ENCODE results near the gene LCORL.

The LCORL gene

GRCh38 chr4:17945303-17945702, 76.3 kb downstream of the LCORL start:
- no peak for DNase-seq (ENCODE audit: low read depth)
- H3K4me3 ChIP-seq (ENCODE audit: low read depth, low read length): no peak overlapping the region

GRCh38 chr4:17941731-17942130, 79.8 kb downstream of the LCORL start:
- DNase-seq (ENCODE audit: low read depth): no peak
- no peak overlapping the region for H3K4me3 ChIP-seq (ENCODE audit: low read depth, low read length)

- H3K4me3 ChIP-seq (ENCODE audit: low read depth, low read length): no peak overlapping the region
- DNase-seq (ENCODE audit: low read depth): no peak
Measured at GRCh38 chr4:17939054-17939453, 82.5 kb downstream of the LCORL start.

DNA sequence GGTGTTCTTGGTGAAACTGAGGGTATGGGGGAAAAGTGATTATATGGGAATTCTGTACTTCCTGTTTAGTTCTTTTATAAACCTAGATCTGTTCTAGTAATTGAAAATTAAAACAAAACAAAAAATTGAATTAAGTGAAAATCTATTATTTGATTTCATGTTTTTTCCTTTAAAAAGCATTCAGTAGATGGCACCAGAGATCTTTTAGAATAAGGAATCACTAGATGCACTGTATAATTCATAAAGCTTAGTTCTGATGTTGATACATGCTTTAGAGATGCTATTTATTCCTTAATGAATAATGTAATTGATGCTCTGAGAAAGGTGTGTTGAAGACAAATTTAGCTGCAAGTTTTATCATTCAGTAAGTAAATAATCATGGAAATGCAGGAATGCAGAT, 87.3 kb downstream of the LCORL start:
- no peak overlapping the region for H3K4me3 ChIP-seq (ENCODE audit: low read depth, low read length)
- DNase-seq (ENCODE audit: low read depth): no peak

GRCh38 chr4:17933126-17933525, 88.4 kb downstream of the LCORL start:
- DNase-seq (ENCODE audit: low read depth): no peak
- H3K4me3 ChIP-seq (ENCODE audit: low read depth, low read length): no peak overlapping the region

GRCh38 chr4:17932041-17932440, 89.5 kb downstream of the LCORL start:
- DNase-seq (ENCODE audit: low read depth): peak; percentile 7
- H3K4me3 ChIP-seq (ENCODE audit: low read depth, low read length): no peak overlapping the region

DNA sequence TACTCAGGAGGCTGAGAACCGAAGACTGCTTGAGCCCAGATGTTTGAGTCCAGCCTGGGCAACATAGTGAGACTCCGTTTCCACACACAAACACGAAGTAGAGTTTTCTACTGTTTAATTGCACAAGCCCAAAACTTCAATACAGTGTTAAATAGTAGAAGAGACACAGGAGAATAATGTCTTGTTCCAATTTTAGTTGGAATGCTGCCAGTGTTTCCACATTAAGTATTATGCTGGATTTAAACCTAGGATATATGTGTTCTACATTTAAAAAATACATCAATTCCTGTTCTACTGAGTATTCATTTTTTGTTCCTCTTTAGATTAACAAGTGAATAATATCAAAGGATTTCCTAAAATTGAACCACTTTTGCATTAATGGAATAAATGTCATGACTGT, 91.3 kb downstream of the LCORL start:
- no peak for DNase-seq (ENCODE audit: low read depth)
- H3K4me3 ChIP-seq (ENCODE audit: low read depth, low read length): no peak overlapping the region

DNA sequence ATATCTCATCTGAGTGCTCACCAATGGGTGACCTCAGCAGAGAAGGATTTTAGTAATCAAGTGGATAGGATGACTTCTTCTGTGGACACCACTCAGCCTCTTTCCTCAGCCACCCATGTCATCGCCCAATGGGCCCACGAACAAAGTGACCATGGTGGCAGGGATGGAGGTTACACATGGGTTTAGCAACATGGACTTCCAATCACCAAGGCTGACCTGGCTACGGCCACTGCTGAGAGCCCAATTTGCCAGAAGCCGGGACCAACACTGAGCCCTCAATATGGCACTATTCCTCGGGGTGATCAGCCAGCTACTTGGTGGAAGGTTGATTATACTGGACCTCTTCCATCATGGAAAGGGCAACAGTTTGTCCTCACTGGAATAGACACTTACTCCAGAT, 97.4 kb downstream of the LCORL start:
- no peak for DNase-seq (ENCODE audit: low read depth)
- no peak overlapping the region for H3K4me3 ChIP-seq (ENCODE audit: low read depth, low read length)

DNA sequence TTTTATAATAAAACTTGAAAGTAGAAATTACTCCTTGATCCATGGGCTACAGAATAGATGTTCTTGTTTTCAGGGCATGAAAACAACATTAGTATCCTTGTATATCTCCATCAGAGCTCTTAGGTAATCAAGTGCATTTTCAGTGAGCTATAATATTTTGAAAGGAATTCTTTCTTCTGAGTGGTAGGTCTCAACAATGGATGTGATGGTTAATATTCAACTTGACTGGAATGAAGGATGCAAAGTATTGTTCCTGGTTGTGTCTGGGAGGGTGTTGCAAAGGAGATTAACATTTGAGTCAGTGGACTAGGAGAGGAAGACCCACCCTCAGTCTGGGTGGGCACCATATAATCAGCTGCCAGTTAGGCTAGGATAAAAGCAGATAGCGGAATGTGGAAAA, 100.1 kb downstream of the LCORL start:
- no peak for DNase-seq (ENCODE audit: low read depth)

DNA sequence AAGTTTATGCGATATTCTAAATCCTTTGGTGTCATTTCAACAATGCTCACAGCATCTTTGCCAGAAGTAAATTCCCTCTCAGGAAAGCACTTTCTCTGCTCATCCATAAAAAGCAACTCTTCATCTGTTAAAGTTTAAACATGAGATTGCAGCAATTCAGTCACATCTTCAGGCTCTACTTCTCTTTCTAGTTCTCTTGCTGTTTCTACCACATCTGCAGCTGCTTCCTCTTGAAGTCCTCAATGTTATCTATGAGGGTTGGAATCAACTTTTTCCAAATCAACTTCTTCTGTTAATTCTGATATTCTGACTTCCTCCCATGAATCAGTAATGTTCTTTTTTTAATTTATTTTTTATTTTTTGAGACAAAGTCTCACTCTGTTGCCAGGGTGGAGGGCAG, 100.9 kb downstream of the LCORL start:
- no peak overlapping the region for H3K4me3 ChIP-seq (ENCODE audit: low read depth, low read length)
- no peak for DNase-seq (ENCODE audit: low read depth)

More for the DNA sequence above, 100.1 kb downstream of the LCORL start:
- no peak overlapping the region for H3K4me3 ChIP-seq (ENCODE audit: low read depth, low read length)

DNA sequence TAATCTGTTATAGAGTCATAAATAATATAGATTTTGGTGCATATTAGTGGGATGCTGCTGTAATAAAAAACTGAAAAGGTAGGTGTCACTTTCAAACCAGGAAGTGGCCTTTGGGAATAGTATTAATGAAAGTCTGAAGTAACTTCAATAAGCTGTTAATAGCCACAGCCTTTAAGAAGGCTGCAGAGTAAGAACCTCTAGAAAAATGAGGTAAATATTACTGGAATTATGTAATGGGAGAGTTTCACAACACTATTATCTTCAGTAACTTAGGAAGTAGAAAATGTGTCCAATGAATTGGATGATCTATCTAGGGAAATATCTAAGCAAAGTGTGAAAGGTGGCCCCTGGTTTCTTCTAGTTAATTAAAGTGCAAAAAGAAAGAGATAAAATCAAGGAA, 106.1 kb downstream of the LCORL start:
- DNase-seq (ENCODE audit: low read depth): no peak
- no peak overlapping the region for H3K4me3 ChIP-seq (ENCODE audit: low read depth, low read length)

GRCh38 chr4:17912011-17912410, 109.5 kb downstream of the LCORL start:
- DNase-seq (ENCODE audit: low read depth): no peak

GRCh38 chr4:17911608-17912007, 109.9 kb downstream of the LCORL start:
- no peak for DNase-seq (ENCODE audit: low read depth)
- H3K4me3 ChIP-seq (ENCODE audit: low read depth, low read length): no peak overlapping the region

More at GRCh38 chr4:17912011-17912410, 109.5 kb downstream of the LCORL start:
- H3K4me3 ChIP-seq (ENCODE audit: low read depth, low read length): no peak overlapping the region

- no peak overlapping the region for H3K4me3 ChIP-seq (ENCODE audit: low read depth, low read length)
- no peak for DNase-seq (ENCODE audit: low read depth)
Measured at GRCh38 chr4:17898553-17899055, 123.0 kb downstream of the LCORL start.

DNA sequence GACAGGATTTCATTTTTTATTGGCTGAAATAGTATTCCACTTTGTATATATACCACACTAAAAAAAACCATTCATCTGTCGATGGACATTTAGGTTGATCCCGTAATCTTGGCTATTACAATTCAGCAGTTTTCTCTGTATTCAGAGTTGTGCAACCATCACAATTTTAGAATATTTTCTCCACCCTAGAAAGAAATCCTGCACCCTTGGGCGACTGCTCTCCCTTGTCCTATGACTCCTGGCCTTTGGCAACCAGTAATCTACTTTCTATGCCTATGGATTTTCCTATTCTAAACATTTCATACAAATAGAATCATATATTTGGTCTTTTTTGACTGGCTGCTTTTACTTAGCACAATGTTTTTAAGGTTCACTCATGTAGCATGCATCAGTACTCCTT, 126.1 kb downstream of the LCORL start:
- no peak for DNase-seq (ENCODE audit: low read depth)
- H3K4me3 ChIP-seq (ENCODE audit: low read depth, low read length): no peak overlapping the region

DNA sequence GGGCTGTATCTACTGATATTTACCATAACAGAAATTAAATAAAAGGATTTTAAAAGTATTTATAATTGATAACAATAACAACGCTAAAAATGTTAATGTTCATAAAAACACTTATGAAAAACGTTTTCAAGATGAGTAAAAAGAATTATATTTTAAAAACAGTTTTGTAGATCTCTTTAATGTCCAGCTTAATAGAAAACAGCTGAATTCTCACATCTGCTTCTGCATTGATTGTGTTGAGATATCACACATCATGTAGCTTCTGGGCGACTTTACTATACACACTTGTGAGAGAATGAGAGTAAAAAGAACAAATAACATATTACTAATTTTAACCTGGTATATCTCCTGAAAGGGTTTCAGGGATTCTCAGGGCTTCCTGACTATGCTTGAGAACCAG, 127.1 kb downstream of the LCORL start:
- no peak overlapping the region for H3K4me3 ChIP-seq (ENCODE audit: low read depth, low read length)
- no peak for DNase-seq (ENCODE audit: low read depth)

DNA sequence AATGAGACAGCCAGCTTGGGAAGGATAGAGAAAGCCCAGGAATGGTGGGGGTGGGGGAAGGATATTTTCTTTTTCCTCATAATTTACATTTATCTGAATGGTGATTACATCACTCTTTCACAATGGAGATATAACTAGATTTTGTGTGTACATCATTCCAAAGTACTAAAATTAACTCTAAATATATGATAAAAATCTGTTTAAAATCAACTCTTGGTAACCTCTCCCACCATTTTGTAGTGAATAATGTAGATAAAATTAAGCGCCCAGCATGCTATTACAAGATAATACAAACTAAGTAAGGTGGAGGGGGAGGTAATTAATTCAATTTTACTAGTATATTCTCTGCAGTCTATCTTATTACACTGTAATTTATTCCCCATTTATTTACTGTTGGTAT, 131.9 kb downstream of the LCORL start:
- no peak for DNase-seq (ENCODE audit: low read depth)

DNA sequence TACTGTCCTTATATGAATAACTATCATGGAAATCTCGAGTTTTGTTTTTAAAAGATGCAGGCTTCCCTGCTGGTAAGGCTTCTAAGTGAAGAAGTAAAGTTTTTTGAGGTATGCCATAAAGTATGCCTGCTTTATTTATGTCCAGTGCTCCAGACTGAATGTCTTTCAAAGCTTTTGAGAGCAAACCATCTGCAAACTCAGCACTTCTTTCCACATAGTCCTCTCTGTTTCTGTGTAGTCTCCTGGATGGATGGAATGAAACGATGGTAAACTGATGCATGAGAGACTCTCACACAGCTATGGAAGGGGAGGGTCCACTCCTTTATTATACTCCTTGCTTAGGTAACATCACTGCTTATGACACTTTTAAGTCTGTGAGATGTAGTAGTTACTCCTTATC, 137.0 kb downstream of the LCORL start:
- no peak for DNase-seq (ENCODE audit: low read depth)
- H3K4me3 ChIP-seq (ENCODE audit: low read depth, low read length): no peak overlapping the region

More for the DNA sequence above, 131.9 kb downstream of the LCORL start:
- H3K4me3 ChIP-seq (ENCODE audit: low read depth, low read length): no peak overlapping the region

GRCh38 chr4:17884063-17884462, 137.5 kb downstream of the LCORL start:
- no peak overlapping the region for H3K4me3 ChIP-seq (ENCODE audit: low read depth, low read length)
- DNase-seq (ENCODE audit: low read depth): no peak

DNA sequence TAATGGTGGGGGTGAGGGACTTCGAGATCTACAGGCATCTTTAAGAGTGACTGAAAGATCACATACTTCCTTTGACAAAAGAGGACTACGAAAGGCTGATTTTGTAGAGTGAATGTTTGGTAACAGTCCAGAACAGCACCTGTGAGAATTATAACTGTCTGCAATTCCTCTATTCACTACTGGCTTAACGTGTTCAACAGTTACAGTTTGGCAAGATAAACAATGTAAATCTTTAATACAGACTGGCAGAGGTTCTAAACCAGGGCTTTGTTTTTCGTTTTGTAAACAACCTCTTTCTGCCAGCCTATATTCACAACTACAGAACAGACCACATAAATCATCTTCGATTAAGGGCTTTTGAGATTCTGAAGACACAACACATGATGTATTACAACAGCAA, 143.9 kb downstream of the LCORL start:
- H3K4me3 ChIP-seq (ENCODE audit: low read depth, low read length): no peak overlapping the region
- no peak for DNase-seq (ENCODE audit: low read depth)

- no peak for DNase-seq (ENCODE audit: low read depth)
- no peak overlapping the region for H3K4me3 ChIP-seq (ENCODE audit: low read depth, low read length)
Measured at GRCh38 chr4:17876943-17877342, 144.6 kb downstream of the LCORL start.

DNA sequence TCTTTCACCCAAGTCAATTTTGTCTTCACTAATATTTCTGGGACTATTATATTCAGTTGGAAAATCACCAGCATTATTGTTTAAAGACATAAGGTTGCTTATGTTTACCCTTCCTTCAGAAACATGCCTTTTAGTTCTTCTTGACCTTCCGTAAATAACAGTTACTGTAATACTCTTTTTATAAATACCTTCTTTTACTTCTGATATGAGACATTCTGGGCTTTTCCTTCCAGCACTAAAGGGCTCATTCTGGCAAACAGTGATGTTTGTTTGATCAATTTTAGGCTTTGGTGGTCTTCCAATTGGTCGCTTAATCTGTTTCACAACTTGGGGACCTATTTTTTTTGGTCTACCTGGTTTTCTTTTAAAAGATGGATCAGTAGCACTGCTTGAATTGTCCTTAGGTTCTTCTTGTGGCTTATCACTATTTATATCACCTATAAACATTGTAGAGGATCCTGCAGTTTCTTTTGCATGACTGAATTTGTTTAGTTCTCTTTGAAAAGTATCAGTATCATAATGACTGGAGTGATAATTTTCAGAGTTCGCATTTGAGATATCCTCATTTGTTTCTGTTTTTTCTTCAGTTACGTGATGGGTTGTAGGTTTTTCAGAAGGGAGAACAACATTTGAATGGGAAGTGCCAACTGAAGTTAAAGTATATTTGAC, 146.0 kb downstream of the LCORL start:
- no peak overlapping the region for H3K4me3 ChIP-seq (ENCODE audit: low read depth, low read length)
- no peak for DNase-seq (ENCODE audit: low read depth)

Measured in skeletal muscle cell (primary cell).